Peyer's patch (tissue), 4 donors: ENCODE data around the gene ANKRD18B.
"Not testable (repeated sequence)": the region's sequence is repeated elsewhere in the genome, so short reads cannot be mapped to it uniquely, and the experiment has no call there.

Experiments used
- CTCF ChIP-seq, 6 experiments: fragments of 450-650 bp in 4 of 6; fragments of 200-600 bp in 2 of 6; sonication (generic) in 1 of 6; IDR thresholded peaks; one replicate each; pipeline ENCODE4 v1.5.1; 2017 to 2019; ENCODE audit warnings: antibody characterized with exemption in 6 of 6, mild to moderate bottlenecking in 3 of 6, moderate library complexity in 1 of 6
- POLR2A ChIP-seq, 2 donors: fragments of 450-650 bp; IDR thresholded peaks; one replicate each; pipeline ENCODE4 v1.5.1; 2017; ENCODE audit warnings: antibody characterized with exemption in 2 of 2, mild to moderate bottlenecking in 2 of 2, moderate library complexity in 2 of 2

GRCh38 chr9:33545715-33546114, 21.7 kb downstream of the ANKRD18B start:
- TF ChIP-seq CTCF, POLR2A (IDR thresholded peaks at IDR 0.05): not testable (repeated sequence)
